A549 (cell line): ENCODE measurements around the gene CDK14. TPM values are rescaled to one million over a fixed set of nuclear protein-coding genes. Genes with fewer than 3 reads are reported as not detected.

Experiments
- ATAC-seq, 2 experiments: fragments of 200-7000 bp in 1 of 2; fragments of >200 bp in 1 of 2; cut with Nextera tagmentation in 1 of 2; cut with Tn5 transposase in 1 of 2; 3 replicates each; pipeline versions ENCODE4 v1.8.0 to v1.9.1; 2018 to 2020; ENCODE audit warnings: mild to moderate bottlenecking in 1 of 2, moderate library complexity in 1 of 2
- CTCF ChIA-PET: fragments of 300-600 bp; sonication (Branson Sonifier 250); formaldehyde crosslinking; extraction: SDS; loops from one replicate; lab custom pipeline; 2021; ENCODE audit warnings: antibody characterized with exemption, inconsistent platforms; lab: Yijun Ruan, JAX
- POLR2A ChIA-PET: fragments of 350-600 bp; formaldehyde crosslinking; extraction: SDS; loops from one replicate; lab custom pipeline; 2021; ENCODE audit warnings: antibody characterized with exemption, inconsistent platforms; lab: Yijun Ruan, JAX
- DNase-seq, 2 experiments: peaks; one replicate each; pipeline versions ENCODE4 v3.0.0 to v3.0.0-alpha.2; 2011 to 2016; ENCODE audit warnings: low read depth in 1 of 2, low spot score in 1 of 2
- FAIRE-seq: peaks from 2 replicates; lab custom pipeline; 2011; peaks lifted over from hg19 to GRCh38; lab: Jason Lieb, UNC
- H3K27ac ChIP-seq, 2 experiments: fragments of >200 bp; sonication (Bioruptor Twin); formaldehyde crosslinking; 3 replicates each; pipeline ENCODE4 v1.5.1; 2016 to 2017
- H3K4me1 ChIP-seq: fragments of >200 bp; sonication (Bioruptor Twin); formaldehyde crosslinking; 3 replicates; pipeline ENCODE4 v1.6.1; 2016
- H3K4me2 ChIP-seq: fragments of >200 bp; sonication (Bioruptor Twin); formaldehyde crosslinking; 3 replicates; pipeline ENCODE4 v1.6.1; 2016
- H3K4me3 ChIP-seq: fragments of >200 bp; sonication (Bioruptor Twin); formaldehyde crosslinking; 3 replicates; pipeline ENCODE4 v1.5.1; 2016
- H3K9me3 ChIP-seq: fragments of >200 bp; sonication (Bioruptor Twin); formaldehyde crosslinking; 3 replicates; pipeline ENCODE4 v1.6.1; 2016
- BCL3 ChIP-seq: fragments of >200 bp; sonication (Bioruptor Twin); formaldehyde crosslinking; IDR thresholded peaks from 3 replicates; pipeline ENCODE4 v1.6.1; 2016
- CBX2 ChIP-seq: fragments of 200-600 bp; sonication (generic); IDR thresholded peaks from 2 replicates; pipeline ENCODE4 v1.6.1; 2016; ENCODE audit warnings: low read depth, mild to moderate bottlenecking, borderline replicate concordance
- CBX8 ChIP-seq: fragments of 200-600 bp; sonication (generic); IDR thresholded peaks from 2 replicates; pipeline ENCODE4 v1.6.1; 2016
- CEBPB ChIP-seq, 2 experiments: fragments of >200 bp in 1 of 2; sonication (Bioruptor Twin) in 1 of 2; formaldehyde crosslinking in 1 of 2; IDR thresholded peaks; 2 replicates each; pipeline ENCODE4 v1.6.1; 2012 to 2016
- CHD2 ChIP-seq: fragments of 150-350 bp; IDR thresholded peaks from 2 replicates; pipeline ENCODE4 v1.6.1; 2014; ENCODE audit warnings: low read length; ENCODE audit not compliant: partially characterized antibody
- CHD4 ChIP-seq: fragments of 200-600 bp; sonication (generic); IDR thresholded peaks from 2 replicates; pipeline ENCODE4 v1.6.1; 2016; ENCODE audit warnings: antibody characterized with exemption, mild to moderate bottlenecking, borderline replicate concordance
- E2F6 ChIP-seq: IDR thresholded peaks from 2 replicates; pipeline ENCODE4 v1.6.1; 2012; ENCODE audit warnings: low read depth, borderline replicate concordance
- HMGXB4 ChIP-seq: fragments of 250-450 bp; sonication (Bioruptor Pico); IDR thresholded peaks from 2 replicates; pipeline ENCODE4 v1.5.0; 2021; ENCODE audit warnings: mild to moderate bottlenecking, moderate library complexity, borderline replicate concordance
- JUNB ChIP-seq: fragments of >200 bp; sonication (Bioruptor Twin); formaldehyde crosslinking; IDR thresholded peaks from 2 replicates; pipeline ENCODE4 v1.6.1; 2016
- MAZ ChIP-seq: fragments of 150-350 bp; IDR thresholded peaks from 2 replicates; pipeline ENCODE4 v1.6.1; 2014; ENCODE audit warnings: antibody characterized with exemption, low read depth, low read length, borderline replicate concordance
- PHF8 ChIP-seq: fragments of 200-600 bp; sonication (generic); IDR thresholded peaks from 2 replicates; pipeline ENCODE4 v1.6.1; 2016; ENCODE audit warnings: low read depth, mild to moderate bottlenecking, antibody characterized with exemption, moderate library complexity, borderline replicate concordance
- TP53 ChIP-seq: fragments of 250-450 bp; sonication (Bioruptor Pico); IDR thresholded peaks from 2 replicates; pipeline ENCODE4 v1.5.0; 2021; ENCODE audit warnings: mild to moderate bottlenecking, moderate library complexity
- ZC3H11A ChIP-seq: fragments of 450-650 bp; IDR thresholded peaks from 2 replicates; pipeline ENCODE4 v1.6.1; 2014; ENCODE audit warnings: antibody characterized with exemption, mild to moderate bottlenecking
- WGBS: methylation state at CpG from one replicate; pipeline ENCODE4 v1.1.6; 2017; ENCODE audit errors: missing lambda C conversion rate; 5-methylcytosine and 5-hydroxymethylcytosine counted together
- polyA plus RNA-seq, 4 experiments: library from polyadenylated mRNA; depleted of rRNA in 3 of 4; stranded (reverse); fragments of >200 nt; fragmentation: RNase III in 1 of 4; extraction: RNeasy Plus Mini Kit Qiagen cat#74134 plus additional on column Dnase treatment in 1 of 4; gene quantifications; 2 replicates in 3 of 4; 3 replicates in 1 of 4; pipeline ENCODE4 v1.2.3, GENCODE V29; 2011 to 2017
- TF ChIP-seq, protein P1 (sequence below): fragments of >200 bp; sonication (Bioruptor Twin); formaldehyde crosslinking; IDR thresholded peaks from 2 replicates; pipeline ENCODE4 v1.6.1; 2016
- TF ChIP-seq, protein P2 (sequence below): fragments of >200 bp; sonication (Bioruptor Twin); formaldehyde crosslinking; IDR thresholded peaks from 3 replicates; pipeline ENCODE4 v1.5.1; 2016
- TF ChIP-seq, protein P3 (sequence below): fragments of 450-650 bp; IDR thresholded peaks from 2 replicates; pipeline ENCODE4 v1.6.1; 2014; ENCODE audit warnings: antibody characterized with exemption
- TF ChIP-seq, protein P4 (sequence below): IDR thresholded peaks from 2 replicates; pipeline ENCODE4 v1.6.1; 2012

CDK14 gene
- polyA plus RNA-seq, 2 of the 4 experiments (the other 2 are of a cell fraction): 0.21 to 0.23 TPM

DNA sequence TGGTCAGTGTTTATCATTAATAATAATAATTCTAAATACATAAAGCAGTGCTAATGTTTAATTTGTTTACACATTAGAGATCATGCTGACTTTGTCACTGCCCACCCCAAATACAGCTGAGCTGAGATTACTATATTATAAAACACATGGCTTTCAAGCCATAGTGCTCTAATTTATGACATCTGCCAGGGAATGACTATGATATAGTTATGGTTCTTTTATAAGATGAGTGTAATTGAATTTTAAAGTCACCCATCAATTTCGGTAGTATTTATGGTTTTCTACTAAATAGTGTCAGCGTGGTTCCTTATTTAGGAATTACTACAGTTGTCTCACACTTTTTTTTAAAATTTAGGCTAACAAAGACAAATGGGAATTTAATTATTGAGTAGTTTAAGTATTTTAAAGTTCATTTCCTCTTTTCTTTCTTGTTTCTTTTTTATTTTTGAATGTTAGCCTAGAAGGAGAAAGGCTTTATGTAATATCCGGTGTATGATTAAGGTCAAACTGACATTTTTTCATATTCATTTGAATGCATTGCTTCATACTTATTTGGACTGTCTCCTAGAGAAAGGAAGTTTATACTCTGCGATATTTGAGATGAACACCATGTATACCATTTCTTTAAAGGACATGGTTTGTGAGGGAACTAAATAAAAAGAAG is 3.9 kb downstream of the CDK14 start (continued):
- no peak for TF ChIP-seq HMGXB4 (CRISPR knock-in tag)
- TF ChIP-seq, protein P1, sequence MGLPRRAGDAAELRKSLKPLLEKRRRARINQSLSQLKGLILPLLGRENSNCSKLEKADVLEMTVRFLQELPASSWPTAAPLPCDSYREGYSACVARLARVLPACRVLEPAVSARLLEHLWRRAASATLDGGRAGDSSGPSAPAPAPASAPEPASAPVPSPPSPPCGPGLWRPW: no peak

- no peak for FAIRE-seq
- ChIA-PET POLR2A (no interaction called here), CTCF (interaction anchor here (1.1 to 1.4 kb wide), 2 partner anchors 53 to 147 kb away, joined by 3 read pairs; no protein-coding TSS in a partner anchor)
- TF ChIP-seq CEBPB (IDR thresholded peaks at IDR 0.05) (no peak), MAZ (no peak), CBX2 (no peak), PHF8 (no peak), CHD4 (no peak), BCL3 (no peak), TP53 (CRISPR knock-in tag) (no peak), E2F6 (no peak), ZC3H11A (no peak), JUNB (no peak), CBX8 (no peak), CHD2 (no peak)
- TF ChIP-seq, protein P2, sequence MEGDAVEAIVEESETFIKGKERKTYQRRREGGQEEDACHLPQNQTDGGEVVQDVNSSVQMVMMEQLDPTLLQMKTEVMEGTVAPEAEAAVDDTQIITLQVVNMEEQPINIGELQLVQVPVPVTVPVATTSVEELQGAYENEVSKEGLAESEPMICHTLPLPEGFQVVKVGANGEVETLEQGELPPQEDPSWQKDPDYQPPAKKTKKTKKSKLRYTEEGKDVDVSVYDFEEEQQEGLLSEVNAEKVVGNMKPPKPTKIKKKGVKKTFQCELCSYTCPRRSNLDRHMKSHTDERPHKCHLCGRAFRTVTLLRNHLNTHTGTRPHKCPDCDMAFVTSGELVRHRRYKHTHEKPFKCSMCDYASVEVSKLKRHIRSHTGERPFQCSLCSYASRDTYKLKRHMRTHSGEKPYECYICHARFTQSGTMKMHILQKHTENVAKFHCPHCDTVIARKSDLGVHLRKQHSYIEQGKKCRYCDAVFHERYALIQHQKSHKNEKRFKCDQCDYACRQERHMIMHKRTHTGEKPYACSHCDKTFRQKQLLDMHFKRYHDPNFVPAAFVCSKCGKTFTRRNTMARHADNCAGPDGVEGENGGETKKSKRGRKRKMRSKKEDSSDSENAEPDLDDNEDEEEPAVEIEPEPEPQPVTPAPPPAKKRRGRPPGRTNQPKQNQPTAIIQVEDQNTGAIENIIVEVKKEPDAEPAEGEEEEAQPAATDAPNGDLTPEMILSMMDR: no peak
- TF ChIP-seq, protein P3, sequence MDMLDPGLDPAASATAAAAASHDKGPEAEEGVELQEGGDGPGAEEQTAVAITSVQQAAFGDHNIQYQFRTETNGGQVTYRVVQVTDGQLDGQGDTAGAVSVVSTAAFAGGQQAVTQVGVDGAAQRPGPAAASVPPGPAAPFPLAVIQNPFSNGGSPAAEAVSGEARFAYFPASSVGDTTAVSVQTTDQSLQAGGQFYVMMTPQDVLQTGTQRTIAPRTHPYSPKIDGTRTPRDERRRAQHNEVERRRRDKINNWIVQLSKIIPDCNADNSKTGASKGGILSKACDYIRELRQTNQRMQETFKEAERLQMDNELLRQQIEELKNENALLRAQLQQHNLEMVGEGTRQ: no peak
- TF ChIP-seq, protein P4, sequence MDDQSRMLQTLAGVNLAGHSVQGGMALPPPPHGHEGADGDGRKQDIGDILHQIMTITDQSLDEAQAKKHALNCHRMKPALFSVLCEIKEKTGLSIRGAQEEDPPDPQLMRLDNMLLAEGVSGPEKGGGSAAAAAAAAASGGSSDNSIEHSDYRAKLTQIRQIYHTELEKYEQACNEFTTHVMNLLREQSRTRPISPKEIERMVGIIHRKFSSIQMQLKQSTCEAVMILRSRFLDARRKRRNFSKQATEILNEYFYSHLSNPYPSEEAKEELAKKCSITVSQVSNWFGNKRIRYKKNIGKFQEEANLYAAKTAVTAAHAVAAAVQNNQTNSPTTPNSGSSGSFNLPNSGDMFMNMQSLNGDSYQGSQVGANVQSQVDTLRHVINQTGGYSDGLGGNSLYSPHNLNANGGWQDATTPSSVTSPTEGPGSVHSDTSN: no peak
- 3% methylated on average over 1 of the region's 1 CpG for WGBS
- no peak for DNase-seq
- Histone ChIP-seq H3K4me2 (no peak overlapping the region), H3K4me3 (no peak overlapping the region), H3K4me1 (no peaks in the 10 kb centered on the region), H3K9me3 (no peaks in the 10 kb centered on the region), H3K27ac (no peak overlapping the region)
- no peak for ATAC-seq
Observed at GRCh38 chr7:90602303-90602702, 6.2 kb downstream of the CDK14 start.
